GM12891 (cell line): ENCODE measurements around the gene LHX3.

Experiments used
- DNase-seq: peaks from one replicate; pipeline ENCODE4 v3.0.0; 2011; ENCODE audit warnings: low spot score; ENCODE audit not compliant: insufficient read length
- FAIRE-seq: peaks from 2 replicates; lab custom pipeline; 2011; peaks lifted over from hg19 to GRCh38; lab: Jason Lieb, UNC
- PAX5 ChIP-seq: IDR thresholded peaks from 2 replicates; pipeline ENCODE4 v1.6.1; 2011; ENCODE audit warnings: low read length, moderate library complexity, mild to moderate bottlenecking; ENCODE audit not compliant: insufficient read depth, severe bottlenecking
- POLR2A ChIP-seq: IDR thresholded peaks from 2 replicates; pipeline ENCODE4 v1.6.1; 2011; ENCODE audit warnings: low read depth, low read length, control low read depth
- POLR2AphosphoS5 ChIP-seq: IDR thresholded peaks from 2 replicates; pipeline ENCODE4 v1.6.1; 2011; ENCODE audit warnings: low read depth, low read length, control low read depth
- POU2F2 ChIP-seq: IDR thresholded peaks from 2 replicates; pipeline ENCODE4 v1.6.1; 2011; ENCODE audit warnings: low read depth, mild to moderate bottlenecking, control low read depth, low read length, moderate library complexity
- SPI1 ChIP-seq: IDR thresholded peaks from 2 replicates; pipeline ENCODE4 v1.6.1; 2011; ENCODE audit warnings: low read depth, low read length, control low read depth
- TAF1 ChIP-seq: IDR thresholded peaks from 2 replicates; pipeline ENCODE4 v1.6.1; 2011; ENCODE audit warnings: low read depth, low read length, control low read depth

LHX3 gene

GRCh38 chr9:136247947-136248637, 43.2 kb upstream of the LHX3 start:
- TF ChIP-seq POLR2AphosphoS5 (no peak), PAX5 (no peak), POU2F2 (no peak), POLR2A (no peak), TAF1 (no peak), SPI1 (no peak)
- DNase-seq (no peak), FAIRE-seq (no peak)

DNA sequence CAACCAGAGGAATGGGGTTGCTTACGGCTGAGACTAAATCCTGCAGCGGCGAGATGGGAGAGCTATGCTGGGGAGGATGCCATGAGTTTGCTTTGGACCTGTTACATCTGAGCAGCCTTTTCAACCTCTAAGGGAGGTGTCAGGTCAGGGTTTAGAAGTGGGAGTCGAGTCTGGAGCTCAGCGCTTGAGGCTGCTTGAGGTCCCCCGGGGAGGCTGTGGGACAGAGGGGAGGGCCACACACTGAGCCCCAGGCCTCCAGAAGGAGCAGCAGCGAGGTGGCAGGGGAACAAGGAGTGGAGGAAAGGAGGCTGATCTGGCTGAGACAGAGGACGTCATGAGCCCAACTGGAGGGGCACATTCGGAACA, 42.6 kb upstream of the LHX3 start:
- TF ChIP-seq POLR2A, result no peak
- DNase-seq, result no peak
- FAIRE-seq, result no peak

- no peak for TF ChIP-seq SPI1
- TF ChIP-seq POLR2A, result no peak
- TF ChIP-seq TAF1, result no peak
- no peak for TF ChIP-seq POU2F2
- no peak for TF ChIP-seq POLR2AphosphoS5
- TF ChIP-seq PAX5, result no peak
- no peak for DNase-seq
- FAIRE-seq, result no peak
These were observed 42.1 kb upstream of the LHX3 start for GRCh38 chr9:136246849-136247550.

GRCh38 chr9:136245219-136246150, 40.6 kb upstream of the LHX3 start, which contains the start of gene QSOX2:
Gene QSOX2 (minus strand): TSS chr9:136245812. CDS start chr9:136245803, 9 bp downstream.
- FAIRE-seq (peak; percentile 98), DNase-seq (peak; percentile 84)
- TF ChIP-seq POLR2AphosphoS5 (no peak), PAX5 (no peak), POLR2A (no peak), SPI1 (no peak), TAF1 (peak; percentile 75)

DNA sequence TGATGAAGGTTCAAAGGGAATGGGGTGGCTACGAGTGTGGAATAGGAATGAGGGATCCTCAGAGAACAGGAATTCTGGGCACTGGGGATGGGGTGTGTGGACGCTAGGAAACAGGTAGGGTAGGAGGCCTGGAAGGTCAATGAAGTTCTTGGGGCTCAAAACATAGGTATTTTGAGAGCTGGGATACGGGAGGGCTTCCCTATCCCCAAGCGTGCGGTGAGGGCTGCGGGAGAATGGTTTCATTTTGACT, 40.0 kb upstream of the LHX3 start:
- TF ChIP-seq POU2F2 (no peak), SPI1 (no peak), POLR2AphosphoS5 (no peak), TAF1 (no peak), POLR2A (no peak), PAX5 (no peak)
- DNase-seq (no peak), FAIRE-seq (no peak)

- FAIRE-seq, result peak; percentile 99
- TF ChIP-seq PAX5 (no peak), POLR2AphosphoS5 (no peak), POU2F2 (peak; percentile 26; the same call in 1 of the 2 replicates), TAF1 (peak; percentile 18; the same call in 1 of the 2 replicates), POLR2A (peak; percentile 29; the same call in 1 of the 2 replicates), SPI1 (peak; percentile 34; the same call in 1 of the 2 replicates)
- peak; percentile 58 for DNase-seq
These were observed 39.4 kb upstream of the LHX3 start for GRCh38 chr9:136244122-136244968.

GRCh38 chr9:136243631-136244030, 38.7 kb upstream of the LHX3 start:
- TF ChIP-seq TAF1, result no peak
- DNase-seq (no peak), FAIRE-seq (peak; percentile 90)

DNA sequence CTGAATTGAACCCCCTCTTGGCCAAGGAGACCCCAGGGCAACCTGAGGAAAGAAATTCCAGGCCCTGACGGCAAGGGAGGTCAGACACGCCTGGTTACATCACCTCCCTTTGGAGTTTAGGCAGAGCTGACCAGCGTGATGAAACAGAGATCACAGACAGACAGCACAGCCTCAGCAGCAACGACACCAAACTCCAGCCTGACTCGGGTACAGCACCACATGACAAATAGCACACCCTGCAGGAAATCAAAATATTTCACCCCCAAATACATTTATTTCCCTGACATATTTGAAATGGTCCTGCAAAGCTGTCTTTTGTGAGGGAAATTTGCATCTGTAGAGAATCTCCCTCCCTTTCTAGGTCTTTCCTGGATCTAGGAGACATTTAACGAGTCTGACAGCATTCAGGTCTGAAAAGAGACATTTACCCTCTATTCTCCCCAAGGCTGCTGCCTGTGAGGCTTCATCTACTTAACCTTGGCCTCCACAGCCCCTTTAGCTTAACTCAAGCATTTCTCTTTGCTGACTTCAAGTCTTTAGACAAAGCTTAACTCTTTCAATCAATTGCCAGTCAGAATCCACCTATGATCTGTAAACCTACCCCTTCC, 38.1 kb upstream of the LHX3 start:
- no peak for TF ChIP-seq POLR2AphosphoS5
- TF ChIP-seq POU2F2, result no peak
- no peak for TF ChIP-seq SPI1
- no peak for TF ChIP-seq POLR2A
- TF ChIP-seq TAF1, result no peak
- TF ChIP-seq PAX5, result no peak
- DNase-seq (no peak), FAIRE-seq (peak; percentile 67)

DNA sequence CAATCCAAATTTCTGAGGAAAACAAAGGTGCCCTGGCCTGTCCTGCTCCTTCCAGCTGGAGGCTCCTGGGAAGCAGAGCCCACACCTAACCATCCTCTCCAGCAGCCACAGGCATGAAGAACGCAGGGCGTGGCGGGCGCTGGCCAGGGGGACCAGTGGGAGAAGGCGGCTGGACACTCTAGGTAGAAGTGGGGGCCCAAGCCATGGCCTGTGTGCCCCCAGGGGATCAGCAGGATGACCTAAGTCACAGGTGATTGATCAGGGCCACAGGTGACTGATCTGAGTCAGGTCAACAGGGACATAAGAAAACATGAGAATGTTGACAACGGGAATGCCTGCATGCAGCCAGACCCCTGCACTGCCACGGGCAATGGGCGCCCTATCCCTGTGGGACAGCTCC, 37.3 kb upstream of the LHX3 start:
- TF ChIP-seq TAF1 (no peak), POU2F2 (no peak)
- no peak for DNase-seq
- no peak for FAIRE-seq
